GM12873 (cell line): Measurements from ENCODE around the gene PPP1R13B.

Experiments
- CTCF ChIP-seq: IDR thresholded peaks from 2 replicates; pipeline ENCODE4 v1.5.1; 2012; ENCODE audit warnings: low read depth, mild to moderate bottlenecking, moderate library complexity, low read length, control low read depth; ENCODE audit not compliant: insufficient read depth; ENCODE audit errors: missing control alignments

PPP1R13B gene

GRCh38 chr14:103885509-103885932, 38.1 kb upstream of the PPP1R13B start:
- TF ChIP-seq CTCF: no peak

GRCh38 chr14:103884854-103885253, 37.5 kb upstream of the PPP1R13B start:
- TF ChIP-seq CTCF: no peak

- no peak for TF ChIP-seq CTCF
Observed at GRCh38 chr14:103883263-103883523, 35.8 kb upstream of the PPP1R13B start.

- no peak for TF ChIP-seq CTCF
Observed at GRCh38 chr14:103882503-103883262, 35.3 kb upstream of the PPP1R13B start.

- no peak for TF ChIP-seq CTCF
Observed at GRCh38 chr14:103881268-103882201, 34.2 kb upstream of the PPP1R13B start.

- TF ChIP-seq CTCF: no peak
Observed at GRCh38 chr14:103880348-103881267, 33.2 kb upstream of the PPP1R13B start.
